ENCODE measurements around the gene CYTH3. TPM values are rescaled to one million over a fixed set of nuclear protein-coding genes. Genes with fewer than 3 reads are reported as not detected.

The CYTH3 gene
- total RNA-seq, 1 donor from 2014 or later, result 20.1 TPM

- Mint-ChIP-seq H3K9me3 (ENCODE audit: unreplicated experiment) (no peaks in the 10 kb centered on the region), H3K27ac (ENCODE audit: unreplicated experiment) (no peak overlapping the region), H3K36me3 (ENCODE audit: unreplicated experiment) (no peaks in the 10 kb centered on the region), H3K27me3 (ENCODE audit: unreplicated experiment) (no peaks in the 10 kb centered on the region), H3K4me1 (ENCODE audit: low read depth, unreplicated experiment) (peaks cover 41% of the 10 kb centered on the region), H3K4me3 (ENCODE audit: unreplicated experiment) (no peak overlapping the region)
- TF ChIP-seq CTCF (IDR thresholded peaks at IDR 0.05; ENCODE audit: partially characterized antibody, unreplicated experiment), result no peak
- DNase-seq, result no peak
Measured at GRCh38 chr7:6252748-6253147, 19.7 kb downstream of the CYTH3 start.

GRCh38 chr7:6252341-6252746 lies 20.1 kb downstream of the CYTH3 start:
- Mint-ChIP-seq H3K27me3 (ENCODE audit: unreplicated experiment) (no peaks in the 10 kb centered on the region), H3K4me1 (ENCODE audit: low read depth, unreplicated experiment) (peaks cover 41% of the 10 kb centered on the region), H3K27ac (ENCODE audit: unreplicated experiment) (no peak overlapping the region), H3K36me3 (ENCODE audit: unreplicated experiment) (no peaks in the 10 kb centered on the region), H3K4me3 (ENCODE audit: unreplicated experiment) (no peak overlapping the region), H3K9me3 (ENCODE audit: unreplicated experiment) (no peaks in the 10 kb centered on the region)
- no peak for DNase-seq
- TF ChIP-seq CTCF (IDR thresholded peaks at IDR 0.05; ENCODE audit: partially characterized antibody, unreplicated experiment), result no peak

GRCh38 chr7:6251653-6252052 lies 20.8 kb downstream of the CYTH3 start:
- DNase-seq, result no peak
- no peaks in the 10 kb centered on the region for H3K9me3 Mint-ChIP-seq (ENCODE audit: unreplicated experiment)
- TF ChIP-seq CTCF (IDR thresholded peaks at IDR 0.05; ENCODE audit: partially characterized antibody, unreplicated experiment), result no peak
- no peaks in the 10 kb centered on the region for H3K36me3 Mint-ChIP-seq (ENCODE audit: unreplicated experiment)
- no peaks in the 10 kb centered on the region for H3K27me3 Mint-ChIP-seq (ENCODE audit: unreplicated experiment)
- peaks cover 41% of the 10 kb centered on the region for H3K4me1 Mint-ChIP-seq (ENCODE audit: low read depth, unreplicated experiment)
- no peak overlapping the region for H3K4me3 Mint-ChIP-seq (ENCODE audit: unreplicated experiment)
- no peak overlapping the region for H3K27ac Mint-ChIP-seq (ENCODE audit: unreplicated experiment)

- Mint-ChIP-seq H3K4me3 (ENCODE audit: unreplicated experiment) (no peak overlapping the region), H3K9me3 (ENCODE audit: unreplicated experiment) (no peaks in the 10 kb centered on the region), H3K4me1 (ENCODE audit: low read depth, unreplicated experiment) (peaks cover 35% of the 10 kb centered on the region), H3K36me3 (ENCODE audit: unreplicated experiment) (no peaks in the 10 kb centered on the region), H3K27me3 (ENCODE audit: unreplicated experiment) (no peaks in the 10 kb centered on the region), H3K27ac (ENCODE audit: unreplicated experiment) (no peak overlapping the region)
- TF ChIP-seq CTCF (IDR thresholded peaks at IDR 0.05; ENCODE audit: partially characterized antibody, unreplicated experiment), result no peak
- DNase-seq, result no peak
Measured at GRCh38 chr7:6250364-6250833, 22.0 kb downstream of the CYTH3 start.

GRCh38 chr7:6249043-6249442 lies 23.4 kb downstream of the CYTH3 start:
- no peak overlapping the region for H3K27ac Mint-ChIP-seq (ENCODE audit: unreplicated experiment)
- H3K9me3 Mint-ChIP-seq (ENCODE audit: unreplicated experiment), result no peaks in the 10 kb centered on the region
- no peaks in the 10 kb centered on the region for H3K36me3 Mint-ChIP-seq (ENCODE audit: unreplicated experiment)
- DNase-seq, result no peak
- no peaks in the 10 kb centered on the region for H3K27me3 Mint-ChIP-seq (ENCODE audit: unreplicated experiment)
- peaks cover 30% of the 10 kb centered on the region for H3K4me1 Mint-ChIP-seq (ENCODE audit: low read depth, unreplicated experiment)
- no peak overlapping the region for H3K4me3 Mint-ChIP-seq (ENCODE audit: unreplicated experiment)
- no peak for TF ChIP-seq CTCF (IDR thresholded peaks at IDR 0.05; ENCODE audit: partially characterized antibody, unreplicated experiment)

Measured in glutamatergic neuron (in vitro differentiated cells).